Kidney (tissue), 14 donors: Measurements from ENCODE around the gene RNF157. TPM values are rescaled to one million over a fixed set of nuclear protein-coding genes. Genes with fewer than 3 reads are reported as not detected.

Source experiments
- DNase-seq, 5 donors: peaks; one replicate each; pipeline ENCODE4 v3.0.0-alpha.2; 2013 to 2020
- FAIRE-seq: peaks from 2 replicates; lab custom pipeline; 2012; peaks lifted over from hg19 to GRCh38; lab: Jason Lieb, UNC
- H3K27ac ChIP-seq, 2 donors: one replicate each; pipeline ENCODE4 v1.7.0; 2013; ENCODE audit warnings: low read depth in 2 of 2, low read length in 2 of 2, inconsistent platforms in 1 of 2
- H3K27me3 ChIP-seq: one replicate; pipeline ENCODE4 v1.7.1; 2013; ENCODE audit warnings: low read length, inconsistent platforms; ENCODE audit not compliant: control insufficient read depth, insufficient read depth
- H3K36me3 ChIP-seq, 3 donors: one replicate each; pipeline versions ENCODE4 v1.7.0 to v1.7.1; 2013; ENCODE audit warnings: low read length in 3 of 3, control low read depth in 1 of 3, inconsistent platforms in 1 of 3; ENCODE audit not compliant: insufficient read depth in 3 of 3, control insufficient read depth in 2 of 3
- H3K4me1 ChIP-seq, 3 donors: one replicate each; pipeline versions ENCODE4 v1.7.0 to v1.7.1; 2013; ENCODE audit warnings: low read length in 3 of 3, inconsistent platforms in 1 of 3, low read depth in 1 of 3; ENCODE audit not compliant: control insufficient read depth in 2 of 3, insufficient read depth in 2 of 3
- H3K4me3 ChIP-seq, 3 donors: one replicate each; pipeline versions ENCODE4 v1.7.0 to v1.8.1; 2013; ENCODE audit warnings: low read length in 3 of 3, control low read depth in 1 of 3, inconsistent platforms in 1 of 3
- H3K9ac ChIP-seq, 3 donors: one replicate each; pipeline versions ENCODE4 v1.7.0 to v1.7.1; 2013; ENCODE audit warnings: low read length in 3 of 3, control low read depth in 1 of 3, inconsistent platforms in 1 of 3
- H3K9me3 ChIP-seq, 3 donors: one replicate each; pipeline versions ENCODE4 v1.7.0 to v1.7.1; 2013; ENCODE audit warnings: low read length in 3 of 3, control low read depth in 1 of 3, inconsistent platforms in 1 of 3; ENCODE audit not compliant: control insufficient read depth in 2 of 3, insufficient read depth in 1 of 3
- intact Hi-C: fragments of 100-400 bp; cut with DNase I; formaldehyde crosslinking; loops from one replicate; pipeline ENCODE4 v1.11.1; 2022
- polyA plus RNA-seq: library from polyadenylated mRNA; stranded (reverse); fragments of 350-450 nt; fragmentation: Illumina TruSeq; extraction: RNeasy Lipid Tissue Mini Kit (QIAGEN cat#74804); gene quantifications from one replicate; pipeline ENCODE4 v1.2.3, GENCODE V29; 2014; ENCODE audit warnings: low read depth, low replicate concordance; ENCODE audit not compliant: insufficient read depth
- total RNA-seq: library from RNA; stranded (reverse); fragmentation: NEBNext Ultra II Directional; extraction: Animal tissue kit (Norgen Biotek cat#: 25700); gene quantifications from one replicate; pipeline ENCODE4 v1.2.1, GENCODE V29; 2021
- TF ChIP-seq, protein P1 (sequence below): IDR thresholded peaks from 3 replicates; pipeline ENCODE4 v1.5.1; 2012; ENCODE audit warnings: mild to moderate bottlenecking, moderate library complexity, borderline replicate concordance; ENCODE audit not compliant: insufficient read depth; ENCODE audit errors: extremely low read depth
- donor health status: control.
- donor health status: control.
- donor health status: control.
- donor health status: control.
- donor health status: control.
- donor health status: DM: yes; HTN: yes; CAD: no.
- donor health status: Normal renal cell carcinoma (clear cell type).

The RNF157 gene
- total and polyA plus RNA-seq, 2 donors from 2014 or later = 4.8 to 12.4 TPM

DNA sequence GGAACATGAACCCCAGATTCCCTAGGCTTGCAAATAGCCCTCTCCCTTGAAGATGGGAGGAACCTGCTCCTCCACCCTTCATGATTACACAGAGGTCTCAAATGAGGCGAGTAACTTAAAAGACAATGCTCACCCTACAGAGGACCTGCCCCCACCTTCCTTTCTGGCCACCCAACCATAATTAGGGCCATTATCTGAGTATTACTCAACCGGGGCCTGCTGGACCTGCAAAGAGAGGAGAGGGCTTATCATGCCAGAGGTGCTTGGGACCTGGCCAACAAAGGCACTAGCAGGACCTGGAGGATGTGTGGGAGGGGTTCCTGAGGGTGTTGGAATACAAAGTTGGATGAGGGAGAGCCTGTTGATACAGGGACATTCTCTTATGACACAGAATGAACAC, 42.4 kb downstream of the RNF157 start:
- no peak overlapping the region for H3K9ac ChIP-seq
- no peaks in the 10 kb centered on the region for H3K36me3 ChIP-seq
- H3K9me3 ChIP-seq = no peaks in the 10 kb centered on the region
- no peak overlapping the region for H3K27ac ChIP-seq
- H3K4me3 ChIP-seq = no peak overlapping the region
- TF ChIP-seq, protein P1, sequence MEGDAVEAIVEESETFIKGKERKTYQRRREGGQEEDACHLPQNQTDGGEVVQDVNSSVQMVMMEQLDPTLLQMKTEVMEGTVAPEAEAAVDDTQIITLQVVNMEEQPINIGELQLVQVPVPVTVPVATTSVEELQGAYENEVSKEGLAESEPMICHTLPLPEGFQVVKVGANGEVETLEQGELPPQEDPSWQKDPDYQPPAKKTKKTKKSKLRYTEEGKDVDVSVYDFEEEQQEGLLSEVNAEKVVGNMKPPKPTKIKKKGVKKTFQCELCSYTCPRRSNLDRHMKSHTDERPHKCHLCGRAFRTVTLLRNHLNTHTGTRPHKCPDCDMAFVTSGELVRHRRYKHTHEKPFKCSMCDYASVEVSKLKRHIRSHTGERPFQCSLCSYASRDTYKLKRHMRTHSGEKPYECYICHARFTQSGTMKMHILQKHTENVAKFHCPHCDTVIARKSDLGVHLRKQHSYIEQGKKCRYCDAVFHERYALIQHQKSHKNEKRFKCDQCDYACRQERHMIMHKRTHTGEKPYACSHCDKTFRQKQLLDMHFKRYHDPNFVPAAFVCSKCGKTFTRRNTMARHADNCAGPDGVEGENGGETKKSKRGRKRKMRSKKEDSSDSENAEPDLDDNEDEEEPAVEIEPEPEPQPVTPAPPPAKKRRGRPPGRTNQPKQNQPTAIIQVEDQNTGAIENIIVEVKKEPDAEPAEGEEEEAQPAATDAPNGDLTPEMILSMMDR = no peak
- no peak for FAIRE-seq
- no peak for DNase-seq
- H3K4me1 ChIP-seq = no peaks in the 10 kb centered on the region
- intact Hi-C loops = no loop called here
- H3K27me3 ChIP-seq = no peaks in the 10 kb centered on the region

DNA sequence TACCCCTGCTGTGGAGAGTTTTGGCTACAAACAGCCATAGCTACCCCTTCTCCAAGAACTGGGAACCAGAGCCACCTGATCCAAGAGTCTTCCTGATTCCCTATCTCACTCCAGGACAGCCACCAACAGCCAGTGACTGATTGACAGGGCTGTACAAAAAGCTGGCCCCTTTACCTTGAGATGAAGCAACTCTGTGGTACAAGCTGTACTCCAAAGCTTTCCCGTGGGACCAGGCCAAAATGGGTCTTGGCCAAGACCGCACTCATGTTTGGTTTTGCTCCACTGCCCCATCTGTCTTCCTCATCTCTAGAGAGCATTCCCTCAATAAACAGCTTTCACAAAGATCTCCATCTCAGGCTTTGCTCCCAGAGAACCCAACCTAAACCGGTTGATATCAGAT, 43.6 kb downstream of the RNF157 start:
- DNase-seq = no peak
- Histone ChIP-seq H3K27me3 (no peaks in the 10 kb centered on the region), H3K4me3 (no peak overlapping the region), H3K4me1 (no peaks in the 10 kb centered on the region), H3K9ac (no peak overlapping the region), H3K27ac (no peak overlapping the region), H3K36me3 (no peaks in the 10 kb centered on the region), H3K9me3 (no peaks in the 10 kb centered on the region)
- intact Hi-C loops = no loop called here
- FAIRE-seq = no peak
- TF ChIP-seq, protein P1 = no peak

DNA sequence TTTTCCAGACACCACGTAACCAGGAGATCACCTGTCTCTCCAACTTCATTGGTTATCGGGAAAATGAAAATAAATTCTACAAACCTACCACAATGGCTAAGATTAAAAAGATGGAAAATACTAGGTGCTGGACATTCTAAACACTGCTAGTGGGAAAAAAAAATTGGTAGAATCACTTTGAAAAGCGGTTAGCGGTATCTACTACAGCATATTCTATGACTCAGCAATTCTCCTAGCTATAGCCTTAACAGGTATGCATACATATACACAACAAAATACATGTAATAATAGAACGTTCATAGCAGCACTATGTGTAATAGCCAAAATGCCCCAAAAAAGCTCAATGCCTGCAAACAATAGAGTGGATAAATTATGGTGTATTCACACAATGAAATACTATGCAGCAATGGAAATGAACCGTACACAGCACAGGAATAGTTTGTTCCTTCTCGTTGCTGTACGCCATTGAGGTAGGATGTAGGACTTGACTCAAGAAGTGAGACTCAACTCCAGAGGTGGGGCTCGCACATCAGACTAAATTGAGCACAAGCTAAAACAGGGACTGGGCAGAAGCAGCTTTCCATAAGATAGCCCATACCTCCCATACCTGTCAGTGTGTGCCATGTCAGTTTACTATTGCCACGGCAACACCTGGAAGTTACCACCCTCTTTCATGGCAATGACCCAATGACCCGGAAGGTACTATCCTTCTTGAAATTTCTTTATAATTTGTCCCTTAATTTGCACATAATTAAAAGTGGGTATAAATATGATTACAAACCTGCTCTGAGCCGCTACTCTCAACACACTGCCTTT, 44.8 kb downstream of the RNF157 start:
- no peak for FAIRE-seq
- Histone ChIP-seq H3K9ac (no peak overlapping the region), H3K9me3 (no peaks in the 10 kb centered on the region), H3K4me1 (no peaks in the 10 kb centered on the region), H3K4me3 (no peak overlapping the region), H3K36me3 (no peaks in the 10 kb centered on the region), H3K27me3 (no peaks in the 10 kb centered on the region), H3K27ac (no peak overlapping the region)
- TF ChIP-seq, protein P1 = no peak
- no peak for DNase-seq
- intact Hi-C loops = no loop called here

DNA sequence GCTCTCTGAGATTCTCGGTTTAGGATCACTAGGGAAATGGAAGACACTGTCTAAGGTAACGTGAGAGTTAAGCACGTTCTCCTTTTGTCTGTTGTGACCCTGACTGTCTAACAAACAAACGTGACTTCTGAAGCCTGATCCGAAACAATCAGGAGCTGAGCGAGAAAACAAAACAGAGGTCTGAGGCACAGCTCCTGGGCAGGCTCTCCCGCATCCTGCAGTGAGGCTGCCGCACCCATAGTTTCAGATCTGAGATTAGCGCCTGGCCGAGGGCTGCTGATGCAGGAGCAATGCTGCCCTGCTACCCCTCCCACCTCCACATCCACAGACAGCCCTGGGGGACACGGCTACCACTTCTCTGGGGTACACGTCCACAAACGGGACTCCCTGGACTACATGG, 46.7 kb downstream of the RNF157 start:
- intact Hi-C loops = no loop called here
- Histone ChIP-seq H3K9ac (no peak overlapping the region), H3K9me3 (no peaks in the 10 kb centered on the region), H3K36me3 (no peaks in the 10 kb centered on the region), H3K27me3 (no peaks in the 10 kb centered on the region), H3K27ac (no peak overlapping the region), H3K4me3 (no peak overlapping the region), H3K4me1 (no peaks in the 10 kb centered on the region)
- TF ChIP-seq, protein P1 = no peak
- FAIRE-seq (no peak), DNase-seq (peak in 1 of 5 donors; percentile 9)
